Right lobe of liver (tissue), 4 donors: Measurements from ENCODE around the gene RELA.
"Not testable (repeated sequence)": the region's sequence is repeated elsewhere in the genome, so short reads cannot be mapped to it uniquely, and the experiment has no call there.

Experiments
- CTCF ChIP-seq, 4 donors: fragments of 200-600 bp in 3 of 4; fragments of 450-650 bp in 1 of 4; IDR thresholded peaks; one replicate each; pipeline versions ENCODE4 v1.5.1 to v1.8.0; 2016 to 2022; ENCODE audit warnings: antibody characterized with exemption in 4 of 4, mild to moderate bottlenecking in 2 of 4
- POLR2A ChIP-seq: fragments of 450-650 bp; IDR thresholded peaks from one replicate; pipeline ENCODE4 v1.6.1; 2017; ENCODE audit warnings: antibody characterized with exemption, mild to moderate bottlenecking
- donor health status: DM: no; HTN: no; CAD: no.
- donor health status: DM: no; HTN: no; CAD: no.
- donor health status: DM: no; HTN: yes; CAD: no.

GRCh38 chr11:65707002-65707401 lies 44.3 kb upstream of the RELA start:
- not testable (repeated sequence) for TF ChIP-seq CTCF (IDR thresholded peaks at IDR 0.05); POLR2A
